GM12865 (cell line): ENCODE data around the gene ACTN4.
A peak's percentile ranks its signal among the peaks of the same experiment; 100 is the strongest.

Experiments used
- DNase-seq: peaks from one replicate; pipeline ENCODE4 v3.0.0; 2010; ENCODE audit warnings: low read depth
- H3K4me3 ChIP-seq: 2 replicates; pipeline ENCODE4 v1.5.1; 2011; ENCODE audit warnings: mild to moderate bottlenecking, low read depth, low read length, control low read depth
- CTCF ChIP-seq: IDR thresholded peaks from 2 replicates; pipeline ENCODE4 v1.5.1; 2011; ENCODE audit warnings: low read length, control low read depth, low read depth, inconsistent platforms; ENCODE audit not compliant: insufficient read depth; ENCODE audit errors: missing control alignments

Gene ACTN4

GRCh38 chr19:38679839-38680238, 32.4 kb downstream of the ACTN4 start:
- no peak for TF ChIP-seq CTCF
- no peak for DNase-seq
- H3K4me3 ChIP-seq: no peak overlapping the region

- no peak overlapping the region for H3K4me3 ChIP-seq
- DNase-seq: no peak
- TF ChIP-seq CTCF: no peak
Measured at GRCh38 chr19:38682195-38682867, 34.9 kb downstream of the ACTN4 start.

- no peak for DNase-seq
- H3K4me3 ChIP-seq: no peak overlapping the region
Measured at GRCh38 chr19:38682872-38683392, 35.5 kb downstream of the ACTN4 start.

GRCh38 chr19:38683393-38684077, 36.1 kb downstream of the ACTN4 start:
- TF ChIP-seq CTCF: no peak
- peak; percentile 49 for DNase-seq
- no peak overlapping the region for H3K4me3 ChIP-seq

More at GRCh38 chr19:38682872-38683392, 35.5 kb downstream of the ACTN4 start:
- no peak for TF ChIP-seq CTCF

- no peak for TF ChIP-seq CTCF
- peak; percentile 75 for DNase-seq
- no peak overlapping the region for H3K4me3 ChIP-seq
Measured at GRCh38 chr19:38684078-38684861, 36.8 kb downstream of the ACTN4 start.

GRCh38 chr19:38684862-38685665, 37.6 kb downstream of the ACTN4 start:
- H3K4me3 ChIP-seq: no peak overlapping the region
- DNase-seq: no peak
- no peak for TF ChIP-seq CTCF
